ENCODE data around the gene CCND2. TPM values are rescaled to one million over a fixed set of nuclear protein-coding genes. Genes with fewer than 3 reads are reported as not detected.

The CCND2 gene
- total and polyA plus RNA-seq, 9 of the 15 experiments (the other 6 are each of a cell fraction or from before 2014, with no cell fraction given), result 13.6 to 99.3 (median 39.6) TPM

DNA sequence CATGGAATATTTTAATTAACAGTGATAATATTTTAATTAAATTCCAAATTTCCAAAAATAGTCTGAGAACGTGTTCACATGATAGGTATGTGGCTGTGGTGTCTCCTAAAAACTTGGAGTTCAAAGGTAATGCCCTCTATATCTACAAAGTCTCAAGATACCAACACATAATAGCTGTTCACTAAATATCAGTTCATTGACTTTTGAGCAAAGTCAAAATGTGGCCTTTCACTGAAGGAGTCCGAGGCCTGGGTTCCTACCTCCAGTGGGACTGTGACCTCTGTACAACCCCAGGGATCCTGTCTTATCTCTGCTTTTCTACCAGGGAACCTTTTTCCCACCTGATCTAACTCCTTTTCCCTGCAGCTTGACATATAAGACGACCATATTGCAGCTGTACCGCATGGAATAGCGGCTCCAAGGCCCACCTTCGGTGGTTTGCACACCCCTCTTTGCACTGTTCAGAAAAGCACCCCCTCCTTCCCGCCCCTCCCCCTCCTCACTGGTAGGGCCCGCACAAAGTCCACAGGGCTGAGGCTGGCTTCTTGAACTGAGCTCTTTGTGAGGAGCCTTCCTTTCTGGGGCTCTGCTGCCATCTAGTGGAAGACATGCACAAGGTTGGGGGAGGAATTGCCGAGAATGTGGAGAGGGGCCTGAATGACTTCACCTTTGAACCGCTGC is 3.1 kb downstream of the CCND2 start:
- ATAC-seq, result peak; percentile 63
- peaks cover 59% of the 10 kb centered on the region for H3K36me3 ChIP-seq (ENCODE audit: control insufficient read depth, insufficient read depth, low read length)
- no peak overlapping the region for H2AFZ ChIP-seq (ENCODE audit: low read depth, low read length)
- TSS peak; percentile 14 for BruUV-seq (replicated peaks)
- H3K4me1 ChIP-seq (replicated peaks in 1 of 2; ENCODE audit: control insufficient read depth in 2 of 2, insufficient read depth in 2 of 2, low read length in 2 of 2), result peaks cover 17 to 29% of the 10 kb centered on the region in 2 experiments; a peak in 4 of 5 replicates
- DNase-seq (ENCODE audit: extremely low read depth in 1 of 4, low spot score in 3 of 4), result peak; percentile 50 to 90 (median 67)
- H3K4me3 ChIP-seq, result no peak overlapping the region
- WGBS (ENCODE audit: insufficient coverage, low coverage, missing lambda C conversion rate), result 2% methylated on average over 7 of the region's 10 CpGs
- no peaks in the 10 kb centered on the region; the same call in 1 of the 2 replicates for H4K20me1 ChIP-seq (replicated peaks; ENCODE audit: control insufficient read depth, insufficient read depth, low read length)
- peak overlapping the region; percentile 83 for H3K4me2 ChIP-seq (ENCODE audit: insufficient read depth, low read length)
- no peaks in the 10 kb centered on the region for H3K9me3 ChIP-seq (replicated peaks; ENCODE audit: control insufficient read depth, insufficient read depth, low read depth, low read length)
- POLR2A ChIA-PET, result interaction anchor here (0.7 to 1.5 kb wide), 14 partner anchors 9 to 391 kb away, joined by 3 to 6 read pairs (median 3); no protein-coding TSS in a partner anchor
- FAIRE-seq, result peak; percentile 97
- peak overlapping the region in 1 of 2 experiments; percentile 87; a peak in 1 of 4 replicates for H3K9ac ChIP-seq (ENCODE audit: insufficient read depth in 1 of 2, low read depth in 2 of 2, low read length in 2 of 2)
- peak overlapping the region; percentile 93; the same call in 1 of the 3 replicates for H3K27ac ChIP-seq (ENCODE audit: extremely low read depth, low read depth, low read length)
- CTCF ChIA-PET (ENCODE audit: low intra/inter-chr PET ratio), result interaction anchor here (1.2 to 3.4 kb wide), 6 partner anchors 167 to 394 kb away, joined by 3 to 9 read pairs (median 4); no protein-coding TSS in a partner anchor
- intact Hi-C loops (cut with micrococcal nuclease), result loop anchor here (2.0 to 5.0 kb wide), 3 partner anchors 124 to 279 kb away; no protein-coding TSS in a partner anchor
- in situ Hi-C loops (cut with MboI), result loop anchor here (5.0 to 25.0 kb wide), 2 partner anchors 164 to 389 kb away; no protein-coding TSS in a partner anchor
- no peaks in the 10 kb centered on the region for H3K27me3 ChIP-seq (ENCODE audit: control insufficient read depth in 2 of 2, insufficient read depth in 2 of 2, low read length in 2 of 2)
- H3K79me2 ChIP-seq (ENCODE audit: control insufficient read depth, insufficient read depth, low read length), result peaks cover 75% of the 10 kb centered on the region
- no peaks in the 10 kb centered on the region for H3K9me1 ChIP-seq (ENCODE audit: control insufficient read depth, insufficient read depth, low read length)
- TF ChIP-seq, protein P1, sequence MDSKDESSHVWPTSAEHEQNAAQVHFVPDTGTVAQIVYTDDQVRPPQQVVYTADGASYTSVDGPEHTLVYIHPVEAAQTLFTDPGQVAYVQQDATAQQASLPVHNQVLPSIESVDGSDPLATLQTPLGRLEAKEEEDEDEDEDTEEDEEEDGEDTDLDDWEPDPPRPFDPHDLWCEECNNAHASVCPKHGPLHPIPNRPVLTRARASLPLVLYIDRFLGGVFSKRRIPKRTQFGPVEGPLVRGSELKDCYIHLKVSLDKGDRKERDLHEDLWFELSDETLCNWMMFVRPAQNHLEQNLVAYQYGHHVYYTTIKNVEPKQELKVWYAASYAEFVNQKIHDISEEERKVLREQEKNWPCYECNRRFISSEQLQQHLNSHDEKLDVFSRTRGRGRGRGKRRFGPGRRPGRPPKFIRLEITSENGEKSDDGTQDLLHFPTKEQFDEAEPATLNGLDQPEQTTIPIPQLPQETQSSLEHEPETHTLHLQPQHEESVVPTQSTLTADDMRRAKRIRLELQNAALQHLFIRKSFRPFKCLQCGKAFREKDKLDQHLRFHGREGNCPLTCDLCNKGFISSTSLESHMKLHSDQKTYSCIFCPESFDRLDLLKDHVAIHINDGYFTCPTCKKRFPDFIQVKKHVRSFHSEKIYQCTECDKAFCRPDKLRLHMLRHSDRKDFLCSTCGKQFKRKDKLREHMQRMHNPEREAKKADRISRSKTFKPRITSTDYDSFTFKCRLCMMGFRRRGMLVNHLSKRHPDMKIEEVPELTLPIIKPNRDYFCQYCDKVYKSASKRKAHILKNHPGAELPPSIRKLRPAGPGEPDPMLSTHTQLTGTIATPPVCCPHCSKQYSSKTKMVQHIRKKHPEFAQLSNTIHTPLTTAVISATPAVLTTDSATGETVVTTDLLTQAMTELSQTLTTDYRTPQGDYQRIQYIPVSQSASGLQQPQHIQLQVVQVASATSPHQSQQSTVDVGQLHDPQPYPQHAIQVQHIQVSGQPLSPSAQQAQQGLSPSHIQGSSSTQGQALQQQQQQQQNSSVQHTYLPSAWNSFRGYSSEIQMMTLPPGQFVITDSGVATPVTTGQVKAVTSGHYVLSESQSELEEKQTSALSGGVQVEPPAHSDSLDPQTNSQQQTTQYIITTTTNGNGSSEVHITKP (IDR thresholded peaks at IDR 0.05; ENCODE audit: partially characterized antibody), result peak; percentile 15
- TF ChIP-seq ZNF77 (CRISPR knock-in tag; IDR thresholded peaks at IDR 0.05) (no peak), CHD2 (IDR thresholded peaks at IDR 0.05; ENCODE audit: low read depth, low read length) (peak; percentile 42; the same call in 1 of the 2 replicates), ZBTB7A (IDR thresholded peaks at IDR 0.05; ENCODE audit: borderline replicate concordance, control insufficient read depth, low read depth, low read length) (peak; percentile 20; the same call in 1 of the 2 replicates)
- TF ChIP-seq, protein P2, sequence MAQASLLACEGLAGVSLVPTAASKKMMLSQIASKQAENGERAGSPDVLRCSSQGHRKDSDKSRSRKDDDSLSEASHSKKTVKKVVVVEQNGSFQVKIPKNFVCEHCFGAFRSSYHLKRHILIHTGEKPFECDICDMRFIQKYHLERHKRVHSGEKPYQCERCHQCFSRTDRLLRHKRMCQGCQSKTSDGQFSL (CRISPR knock-in tag; IDR thresholded peaks at IDR 0.05), result peak; percentile 67; the same call in 1 of the 2 replicates
- TF ChIP-seq, protein P2 (tag; IDR thresholded peaks at IDR 0.05), result peak in 1 of 2 experiments; percentile 73; a peak in 1 of 4 replicates

Measured in K562 (cell line).